Osteoblast (primary cell): ENCODE results near the gene SLC24A4. TPM values are rescaled to one million over a fixed set of nuclear protein-coding genes. Genes with fewer than 3 reads are reported as not detected.

ENCODE experiments used
- DNase-seq: peaks from one replicate; pipeline ENCODE4 v3.0.0; 2011; ENCODE audit warnings: low spot score, mixed read lengths; ENCODE audit not compliant: insufficient read length; ENCODE audit errors: missing footprints
- H2AFZ ChIP-seq: 2 replicates; pipeline ENCODE4 v1.6.0; 2011; ENCODE audit warnings: mild to moderate bottlenecking, low read length
- H3K27ac ChIP-seq: 2 replicates; pipeline ENCODE4 v1.5.1; 2011; ENCODE audit warnings: mild to moderate bottlenecking, low read depth, low read length, moderate library complexity
- H3K27me3 ChIP-seq: 2 replicates; pipeline ENCODE4 v1.6.0; 2012; ENCODE audit warnings: mild to moderate bottlenecking, control low read depth, inconsistent platforms, low read length, moderate library complexity; ENCODE audit not compliant: insufficient read depth
- H3K36me3 ChIP-seq: 2 replicates; pipeline ENCODE4 v1.5.1; 2011; ENCODE audit warnings: mild to moderate bottlenecking, low read length, control low read depth, moderate library complexity; ENCODE audit not compliant: insufficient read depth
- H3K4me1 ChIP-seq: 2 replicates; pipeline ENCODE4 v1.5.1; 2011; ENCODE audit warnings: mild to moderate bottlenecking, low read length, control low read depth, moderate library complexity; ENCODE audit not compliant: insufficient read depth
- H3K4me2 ChIP-seq: 2 replicates; pipeline ENCODE4 v1.6.0; 2011; ENCODE audit warnings: mild to moderate bottlenecking, low read length; ENCODE audit not compliant: insufficient read depth
- H3K4me3 ChIP-seq: fragments of 200-600 bp; sonication (generic); 3 replicates; pipeline ENCODE4 v1.5.1; 2012; ENCODE audit warnings: mild to moderate bottlenecking, low read length, inconsistent platforms; ENCODE audit not compliant: insufficient read depth
- H3K79me2 ChIP-seq: 2 replicates; pipeline ENCODE4 v1.6.0; 2012; ENCODE audit warnings: mild to moderate bottlenecking, low read length, control low read depth, inconsistent platforms; ENCODE audit not compliant: insufficient read depth
- H3K9me3 ChIP-seq: 2 replicates; pipeline ENCODE4 v1.5.1; 2011; ENCODE audit warnings: low read depth, low read length, control low read depth
- H4K20me1 ChIP-seq: 2 replicates; pipeline ENCODE4 v1.6.0; 2012; ENCODE audit warnings: mild to moderate bottlenecking, low read length, control low read depth; ENCODE audit not compliant: insufficient read depth
- CTCF ChIP-seq: IDR thresholded peaks from 2 replicates; pipeline ENCODE4 v1.5.1; 2011; ENCODE audit warnings: mild to moderate bottlenecking, low read depth, low read length, moderate library complexity; ENCODE audit errors: extremely low read depth
- total RNA-seq: library from RNA; depleted of rRNA; stranded (reverse); fragments of >200 nt; gene quantifications from 2 replicates; pipeline ENCODE4 v1.2.3, GENCODE V29; 2012

SLC24A4 gene
- total RNA-seq, 1 donor = under 0.01 TPM

DNA sequence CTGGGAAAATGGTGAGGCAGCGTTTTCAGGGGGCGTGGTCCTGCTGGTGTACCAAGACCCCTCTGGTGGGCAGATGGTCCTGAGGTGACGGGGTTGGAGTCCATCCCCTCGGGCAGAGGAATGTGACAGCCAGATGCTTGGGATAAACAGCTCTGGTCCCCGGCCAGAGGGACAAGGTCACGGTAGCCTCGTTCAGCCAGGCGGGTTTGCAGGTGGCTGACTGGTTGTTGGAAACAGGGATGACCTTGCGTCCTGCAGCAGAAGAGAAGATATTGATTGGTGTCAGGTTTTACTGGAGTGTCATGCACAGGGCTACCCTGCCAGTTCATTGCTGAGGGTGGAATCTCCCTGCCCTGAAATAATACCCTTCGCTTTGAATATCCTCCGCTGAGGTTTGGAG lies 43.3 kb downstream of the SLC24A4 start:
- Histone ChIP-seq H4K20me1 (no peaks in the 10 kb centered on the region), H2AFZ (no peak overlapping the region)

DNA sequence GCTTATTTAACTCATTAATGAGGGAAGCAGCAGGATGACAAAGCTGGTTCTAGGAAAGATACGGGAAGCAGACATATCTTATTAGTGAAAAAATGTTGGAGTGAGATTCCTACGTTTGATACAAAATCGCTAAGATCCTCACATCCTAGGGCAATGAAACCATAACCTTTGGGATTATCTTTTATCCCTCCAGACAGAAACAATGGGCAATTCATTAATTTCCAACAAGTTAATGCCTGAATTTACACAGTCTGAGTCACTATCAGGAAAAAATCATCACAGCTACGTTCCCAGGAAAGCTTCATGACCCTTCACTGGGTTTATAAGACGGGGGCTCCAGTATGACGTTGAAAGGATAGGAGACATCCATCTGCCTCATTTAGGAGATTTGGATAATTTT lies 45.0 kb downstream of the SLC24A4 start:
- H3K4me2 ChIP-seq = no peak overlapping the region
- no peak overlapping the region for H3K27ac ChIP-seq
- no peak overlapping the region for H3K4me3 ChIP-seq
- H2AFZ ChIP-seq = no peak overlapping the region
- H3K4me1 ChIP-seq = no peaks in the 10 kb centered on the region
- H4K20me1 ChIP-seq = no peaks in the 10 kb centered on the region
- DNase-seq = no peak
- TF ChIP-seq CTCF = no peak
- no peaks in the 10 kb centered on the region for H3K79me2 ChIP-seq
- H3K36me3 ChIP-seq = no peaks in the 10 kb centered on the region
- H3K27me3 ChIP-seq = peaks cover 33% of the 10 kb centered on the region
- H3K9me3 ChIP-seq = no peaks in the 10 kb centered on the region

More for the DNA sequence above, 43.3 kb downstream of the SLC24A4 start:
- Histone ChIP-seq H3K4me1 (no peaks in the 10 kb centered on the region), H3K4me3 (no peak overlapping the region), H3K36me3 (no peaks in the 10 kb centered on the region), H3K4me2 (no peak overlapping the region), H3K79me2 (no peaks in the 10 kb centered on the region), H3K27me3 (peaks cover 44% of the 10 kb centered on the region), H3K9me3 (no peaks in the 10 kb centered on the region), H3K27ac (no peak overlapping the region)
- no peak for DNase-seq
- TF ChIP-seq CTCF = no peak

DNA sequence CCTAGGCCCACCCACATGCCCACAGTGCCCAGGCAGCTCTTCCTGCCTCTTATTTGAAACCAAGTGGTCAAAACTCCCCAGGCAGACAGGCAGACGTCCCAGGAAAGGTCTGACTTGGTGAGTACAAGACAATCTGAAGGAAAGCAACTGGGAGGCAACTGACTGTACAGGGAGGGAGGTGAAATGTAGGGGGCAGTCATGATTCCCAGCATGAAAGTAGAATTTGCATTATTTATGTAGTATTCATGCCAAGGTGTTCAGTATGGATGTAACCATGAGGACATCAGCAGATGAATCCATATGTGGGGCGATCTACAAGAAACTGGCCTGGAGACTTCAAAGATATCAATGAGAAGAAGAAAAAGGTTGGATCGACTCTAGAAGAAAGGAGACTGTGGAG lies 46.1 kb downstream of the SLC24A4 start:
- Histone ChIP-seq H2AFZ (no peak overlapping the region), H3K36me3 (no peaks in the 10 kb centered on the region), H4K20me1 (no peaks in the 10 kb centered on the region), H3K79me2 (no peaks in the 10 kb centered on the region), H3K27me3 (peaks cover 33% of the 10 kb centered on the region), H3K4me3 (no peak overlapping the region), H3K27ac (no peak overlapping the region), H3K4me1 (no peaks in the 10 kb centered on the region), H3K4me2 (no peak overlapping the region), H3K9me3 (no peaks in the 10 kb centered on the region)
- no peak for TF ChIP-seq CTCF
- DNase-seq = no peak

DNA sequence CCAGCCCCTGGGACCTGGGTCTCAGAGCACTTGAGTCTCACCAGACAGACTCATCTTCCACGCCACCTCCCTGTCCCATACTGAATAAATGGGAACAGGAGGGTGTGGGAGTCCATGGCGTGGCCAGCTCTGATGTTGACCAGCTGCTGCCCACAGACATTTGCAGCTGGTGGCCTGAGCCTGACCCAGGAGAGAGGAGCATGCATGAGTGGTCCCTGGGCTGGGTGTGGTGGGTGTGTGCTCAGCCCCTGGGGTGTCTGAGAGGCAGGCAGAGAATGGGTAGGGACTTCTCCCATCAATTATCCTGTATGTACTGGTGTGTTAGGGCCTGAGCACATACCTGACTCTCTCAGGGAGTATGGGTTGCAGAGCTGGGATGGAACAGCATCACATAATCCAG lies 49.3 kb downstream of the SLC24A4 start:
- no peaks in the 10 kb centered on the region for H4K20me1 ChIP-seq
- H3K79me2 ChIP-seq = no peaks in the 10 kb centered on the region
- TF ChIP-seq CTCF = no peak
- H3K9me3 ChIP-seq = no peaks in the 10 kb centered on the region
- H2AFZ ChIP-seq = no peak overlapping the region
- H3K27me3 ChIP-seq = peaks cover 20% of the 10 kb centered on the region
- H3K4me3 ChIP-seq = no peak overlapping the region
- no peak overlapping the region for H3K4me2 ChIP-seq
- H3K4me1 ChIP-seq = no peaks in the 10 kb centered on the region
- H3K27ac ChIP-seq = no peak overlapping the region
- H3K36me3 ChIP-seq = no peaks in the 10 kb centered on the region
- no peak for DNase-seq
